Trophoblast cell (in vitro differentiated cells and primary cell): ENCODE measurements around the gene ZNF169.
"Not testable (repeated sequence)": the region's sequence is repeated elsewhere in the genome, so short reads cannot be mapped to it uniquely, and the experiment has no call there.

Experiments
- DNase-seq, 2 donors: peaks; one replicate each; pipeline ENCODE4 v3.0.0-alpha.2; 2016
- H2AFZ ChIP-seq: 2 replicates; pipeline ENCODE4 v1.6.1; 2013; ENCODE audit warnings: low read length, moderate library complexity, mild to moderate bottlenecking; ENCODE audit not compliant: insufficient read depth, poor library complexity
- H2AK5ac ChIP-seq: 2 replicates; pipeline ENCODE4 v1.6.1; 2013; ENCODE audit warnings: mild to moderate bottlenecking, low read length
- H2BK120ac ChIP-seq: 2 replicates; pipeline ENCODE4 v1.6.1; 2013; ENCODE audit warnings: low read length, mild to moderate bottlenecking, moderate library complexity; ENCODE audit not compliant: insufficient read depth, poor library complexity
- H2BK12ac ChIP-seq: 2 replicates; pipeline ENCODE4 v1.6.1; 2013; ENCODE audit warnings: mild to moderate bottlenecking, low read length, moderate library complexity
- H2BK5ac ChIP-seq: 2 replicates; pipeline ENCODE4 v1.6.1; 2013; ENCODE audit warnings: low read length, low read depth, moderate library complexity, mild to moderate bottlenecking; ENCODE audit not compliant: poor library complexity
- H3K14ac ChIP-seq: 2 replicates; pipeline ENCODE4 v1.6.1; 2013; ENCODE audit warnings: mild to moderate bottlenecking, low read length
- H3K18ac ChIP-seq: 2 replicates; pipeline ENCODE4 v1.6.1; 2013; ENCODE audit warnings: mild to moderate bottlenecking, low read length
- H3K23ac ChIP-seq: 2 replicates; pipeline ENCODE4 v1.6.1; 2013; ENCODE audit warnings: low read length
- H3K27ac ChIP-seq: 2 replicates; pipeline ENCODE4 v1.5.1; 2013; ENCODE audit warnings: low read depth, mild to moderate bottlenecking, inconsistent platforms, low read length, moderate library complexity
- H3K27me3 ChIP-seq: 2 replicates; pipeline ENCODE4 v1.6.1; 2013; ENCODE audit warnings: inconsistent platforms, mild to moderate bottlenecking, low read length, moderate library complexity; ENCODE audit not compliant: insufficient read depth
- H3K36me3 ChIP-seq, 2 experiments: 1 replicate in 1 of 2; 2 replicates in 1 of 2; pipeline ENCODE4 v1.6.1; 2013; ENCODE audit warnings: low read length in 2 of 2, mild to moderate bottlenecking in 2 of 2, moderate library complexity in 1 of 2; ENCODE audit not compliant: insufficient read depth in 2 of 2, control insufficient read depth in 1 of 2
- H3K4ac ChIP-seq: 2 replicates; pipeline ENCODE4 v1.6.1; 2013; ENCODE audit warnings: low read depth, mild to moderate bottlenecking, low read length, moderate library complexity
- H3K4me1 ChIP-seq, 2 experiments: 1 replicate in 1 of 2; 2 replicates in 1 of 2; pipeline ENCODE4 v1.6.1; 2013; ENCODE audit warnings: low read length in 2 of 2, mild to moderate bottlenecking in 2 of 2, moderate library complexity in 1 of 2; ENCODE audit not compliant: insufficient read depth in 2 of 2, control insufficient read depth in 1 of 2
- H3K4me2 ChIP-seq: 2 replicates; pipeline ENCODE4 v1.6.1; 2013; ENCODE audit warnings: inconsistent platforms, mild to moderate bottlenecking, low read length, moderate library complexity
- H3K4me3 ChIP-seq: 2 replicates; pipeline ENCODE4 v1.5.1; 2013; ENCODE audit warnings: mild to moderate bottlenecking, low read depth, low read length, inconsistent platforms
- H3K79me1 ChIP-seq: one replicate; pipeline ENCODE4 v1.6.1; 2013; ENCODE audit warnings: low read length
- H3K79me2 ChIP-seq: 2 replicates; pipeline ENCODE4 v1.6.1; 2013; ENCODE audit warnings: low read length, mild to moderate bottlenecking; ENCODE audit not compliant: control insufficient read depth, insufficient read depth, poor library complexity
- H3K9ac ChIP-seq: 2 replicates; pipeline ENCODE4 v1.6.1; 2013; ENCODE audit warnings: mild to moderate bottlenecking, low read length
- H3K9me3 ChIP-seq: 2 replicates; pipeline ENCODE4 v1.6.1; 2013; ENCODE audit warnings: low read depth, mild to moderate bottlenecking, control low read depth, inconsistent platforms, low read length; ENCODE audit not compliant: insufficient read depth
- H4K12ac ChIP-seq: 2 replicates; pipeline ENCODE4 v1.6.1; 2013; ENCODE audit warnings: low read depth, mild to moderate bottlenecking, low read length, moderate library complexity
- H4K8ac ChIP-seq: 2 replicates; pipeline ENCODE4 v1.6.1; 2013; ENCODE audit warnings: low read depth, mild to moderate bottlenecking, low read length, moderate library complexity
- H4K91ac ChIP-seq: one replicate; pipeline ENCODE4 v1.6.1; 2013; ENCODE audit warnings: low read depth, mild to moderate bottlenecking, low read length, moderate library complexity
- WGBS: extraction: QIAGEN DNeasy Blood & Tissue Kit; methylation state at CpG from one replicate; pipeline ENCODE4 v1.1.7; 2013; ENCODE audit warnings: missing lambda C conversion rate; ENCODE audit not compliant: insufficient read length, insufficient coverage; ENCODE audit errors: extremely low coverage; 5-methylcytosine and 5-hydroxymethylcytosine counted together

The ZNF169 gene

DNA sequence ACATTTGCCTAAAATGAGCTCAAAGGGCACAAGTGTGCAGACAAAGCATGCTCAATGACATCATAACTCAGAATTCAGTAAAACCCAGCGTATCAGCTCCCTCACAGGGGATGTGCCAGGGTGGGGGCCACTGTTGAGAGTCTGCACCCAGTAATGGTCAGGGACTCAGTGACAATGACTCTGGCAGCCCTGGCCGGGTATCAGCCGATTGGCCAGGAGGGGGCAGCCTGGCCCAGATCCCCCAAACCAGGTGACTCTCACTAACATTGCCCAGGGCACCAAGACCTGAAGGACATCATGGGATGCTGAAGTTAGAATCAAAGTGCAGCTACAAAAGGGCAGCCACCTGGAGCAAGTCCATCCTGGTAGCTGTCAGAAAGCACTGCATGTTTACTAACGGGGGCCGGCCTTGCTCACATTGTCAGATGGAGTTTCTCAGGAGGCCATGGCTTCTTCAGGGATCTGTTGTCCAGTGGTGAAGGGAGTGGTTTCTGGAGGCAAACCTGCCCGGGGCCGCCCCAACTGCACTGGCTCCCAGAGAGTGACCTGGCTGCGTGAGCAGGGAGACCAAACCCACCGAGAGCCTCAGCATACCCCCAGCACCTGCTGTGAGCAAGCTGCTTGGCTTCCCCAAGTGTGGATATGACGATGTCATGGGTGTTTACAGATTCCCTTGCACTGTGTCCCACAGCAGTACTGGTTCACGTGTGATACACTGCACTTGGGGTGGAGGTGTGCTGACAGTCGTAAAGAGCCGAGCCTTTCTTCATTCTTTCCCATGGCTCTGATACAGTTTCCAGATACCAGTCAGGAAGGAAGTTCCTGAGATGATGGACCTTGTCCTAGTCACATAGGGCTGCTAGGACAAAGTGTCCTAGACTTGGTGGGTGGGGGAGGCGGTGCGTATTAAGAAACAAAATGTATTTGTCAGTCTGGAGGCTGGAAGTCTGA lies 56.2 kb downstream of the ZNF169 start:
- not testable (repeated sequence) for H3K18ac ChIP-seq, H2AFZ ChIP-seq, H2BK12ac ChIP-seq, H3K27me3 ChIP-seq, H3K4me3 ChIP-seq, H3K4me1 ChIP-seq, H3K9me3 ChIP-seq, H2BK120ac ChIP-seq, H3K9ac ChIP-seq, H3K36me3 ChIP-seq, H4K91ac ChIP-seq, H2BK5ac ChIP-seq, H3K4ac ChIP-seq, DNase-seq, H3K23ac ChIP-seq, H3K4me2 ChIP-seq, H2AK5ac ChIP-seq, H4K12ac ChIP-seq, H4K8ac ChIP-seq, H3K14ac ChIP-seq, H3K79me1 ChIP-seq, H3K79me2 ChIP-seq, H3K27ac ChIP-seq
- no CpG with 5 or more reads among the region's 15 CpGs for WGBS

DNA sequence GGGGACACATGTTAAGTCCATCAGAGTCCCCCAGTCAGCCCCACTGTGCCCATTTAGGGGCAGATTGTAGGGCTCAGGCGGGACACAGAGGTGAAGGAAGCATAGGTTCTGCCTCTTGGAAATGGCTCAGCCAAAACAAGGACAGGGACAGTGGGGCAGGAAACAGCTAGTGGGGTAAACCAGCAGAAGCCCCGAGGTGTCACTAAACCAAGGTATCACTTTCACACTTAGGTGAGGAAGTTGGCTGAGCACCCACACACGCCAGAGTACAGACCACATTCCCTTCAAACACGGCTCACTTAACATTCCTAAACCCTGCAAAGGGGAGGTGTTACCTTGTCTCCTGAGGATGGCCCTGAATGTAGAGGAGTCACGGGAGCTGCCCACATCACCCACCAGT lies 57.1 kb downstream of the ZNF169 start:
- not testable (repeated sequence) for H3K23ac ChIP-seq, H3K9ac ChIP-seq, H3K79me1 ChIP-seq, H4K91ac ChIP-seq, H4K12ac ChIP-seq, H3K14ac ChIP-seq, DNase-seq, H4K8ac ChIP-seq, H2BK12ac ChIP-seq, H2AFZ ChIP-seq, H3K36me3 ChIP-seq, H3K4me1 ChIP-seq, H3K79me2 ChIP-seq, H3K18ac ChIP-seq, H3K4me2 ChIP-seq, H3K27me3 ChIP-seq, H2AK5ac ChIP-seq, H2BK5ac ChIP-seq, H3K9me3 ChIP-seq, H3K4me3 ChIP-seq, H3K27ac ChIP-seq, H3K4ac ChIP-seq, H2BK120ac ChIP-seq
- WGBS: no CpG with 5 or more reads among the region's 5 CpGs

DNA sequence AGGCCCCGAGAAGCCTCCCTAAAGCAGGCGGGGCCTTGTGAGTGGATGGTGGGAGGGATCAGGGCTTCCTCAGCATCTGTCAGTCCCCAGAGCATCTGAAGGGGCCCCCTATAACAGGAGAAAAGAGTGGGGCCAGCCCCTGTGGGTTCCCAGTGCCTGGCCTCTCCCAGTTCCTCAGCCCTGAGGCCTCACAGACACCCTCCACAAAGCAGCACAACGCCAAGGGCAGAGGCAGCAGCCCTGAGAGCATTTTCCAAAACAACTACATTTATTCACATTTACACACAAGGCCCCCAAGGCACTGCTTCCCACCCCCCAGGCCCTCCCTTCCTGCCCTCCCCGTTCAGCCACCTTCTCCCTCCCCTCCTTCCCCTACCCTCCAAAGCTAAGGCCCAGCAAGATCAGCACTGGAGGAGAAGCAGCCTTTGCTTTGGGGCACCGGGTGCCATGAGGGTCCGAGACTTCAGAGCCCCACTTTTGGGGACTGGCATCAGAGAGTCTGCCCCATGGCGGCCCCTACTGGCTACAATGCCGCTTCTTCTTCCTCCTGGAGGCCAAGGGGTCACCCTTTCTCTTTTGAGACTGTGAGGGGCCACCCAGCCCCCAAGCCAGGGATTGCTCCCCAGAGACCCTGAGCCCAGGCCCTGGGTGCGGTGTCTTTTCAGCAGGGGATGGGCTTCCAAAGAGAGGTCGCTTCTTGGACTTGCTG lies 59.0 kb downstream of the ZNF169 start:
- H3K4me3 ChIP-seq, H3K9me3 ChIP-seq, H3K4ac ChIP-seq, H2BK12ac ChIP-seq, H3K36me3 ChIP-seq, H2BK120ac ChIP-seq, H3K79me1 ChIP-seq, H3K14ac ChIP-seq, H4K12ac ChIP-seq, H3K27me3 ChIP-seq, DNase-seq, H3K9ac ChIP-seq, H3K4me1 ChIP-seq, H3K27ac ChIP-seq, H2BK5ac ChIP-seq, H3K23ac ChIP-seq, H4K91ac ChIP-seq, H3K79me2 ChIP-seq, H4K8ac ChIP-seq, H2AK5ac ChIP-seq, H3K18ac ChIP-seq, H2AFZ ChIP-seq, H3K4me2 ChIP-seq: not testable (repeated sequence)
- WGBS: no CpG with 5 or more reads among the region's 10 CpGs

DNA sequence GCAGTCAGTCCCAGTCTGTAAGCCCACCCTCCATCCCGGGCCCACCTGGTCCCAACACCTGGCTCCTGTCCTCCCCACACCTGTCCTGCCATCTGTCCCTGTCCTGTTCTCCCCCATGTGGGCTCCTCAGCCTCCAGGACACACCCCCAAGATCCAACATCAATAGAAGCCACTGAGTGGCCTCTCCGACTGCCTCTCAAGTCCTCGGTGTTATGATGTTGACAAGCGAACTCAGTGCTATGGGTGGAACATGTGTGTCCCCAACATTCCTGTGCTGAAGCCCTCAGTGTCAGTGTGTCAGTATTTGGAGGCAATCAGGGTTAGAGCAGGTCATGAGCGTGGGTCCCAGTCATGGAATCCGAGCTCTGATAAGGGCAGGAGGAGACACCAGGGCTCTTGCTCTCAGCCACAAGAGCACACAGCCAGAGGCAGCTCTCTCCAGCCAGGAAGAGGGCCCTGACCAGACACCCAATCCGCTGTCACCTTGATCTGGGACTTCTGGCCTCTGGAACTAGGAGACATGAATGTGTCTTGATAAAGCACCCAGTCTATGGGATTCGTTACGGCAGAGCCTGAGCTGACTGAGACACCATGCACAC lies 63.3 kb downstream of the ZNF169 start:
- H2AK5ac ChIP-seq, H3K27ac ChIP-seq, H3K14ac ChIP-seq, DNase-seq, H2BK12ac ChIP-seq, H3K9ac ChIP-seq, H2BK5ac ChIP-seq, H3K18ac ChIP-seq, H2AFZ ChIP-seq, H4K8ac ChIP-seq, H4K91ac ChIP-seq, H3K9me3 ChIP-seq, H3K23ac ChIP-seq, H3K79me1 ChIP-seq, H3K4me3 ChIP-seq, H2BK120ac ChIP-seq, H3K4me1 ChIP-seq, H3K27me3 ChIP-seq, H3K36me3 ChIP-seq, H3K4ac ChIP-seq, H3K79me2 ChIP-seq, H4K12ac ChIP-seq, H3K4me2 ChIP-seq: not testable (repeated sequence)
- WGBS: no CpG with 5 or more reads among the region's 9 CpGs
